OCI-LY7 (cell line): ENCODE data around the gene TRDN.

ENCODE experiments used
- CTCF ChIP-seq: fragments of 200-600 bp; sonication (generic); conservative IDR thresholded peaks from 2 replicates; pipeline ENCODE4 v1.5.1; 2014; ENCODE audit warnings: mild to moderate bottlenecking, antibody characterized with exemption, low read length, moderate library complexity, mixed read lengths
- EZH2phosphoT487 ChIP-seq: fragments of 200-600 bp; sonication (generic); IDR thresholded peaks from 2 replicates; pipeline ENCODE4 v1.6.1; 2018; ENCODE audit warnings: low read depth, borderline replicate concordance, mild to moderate bottlenecking, mixed run types, antibody characterized with exemption, low read length, moderate library complexity, mixed read lengths

DNA sequence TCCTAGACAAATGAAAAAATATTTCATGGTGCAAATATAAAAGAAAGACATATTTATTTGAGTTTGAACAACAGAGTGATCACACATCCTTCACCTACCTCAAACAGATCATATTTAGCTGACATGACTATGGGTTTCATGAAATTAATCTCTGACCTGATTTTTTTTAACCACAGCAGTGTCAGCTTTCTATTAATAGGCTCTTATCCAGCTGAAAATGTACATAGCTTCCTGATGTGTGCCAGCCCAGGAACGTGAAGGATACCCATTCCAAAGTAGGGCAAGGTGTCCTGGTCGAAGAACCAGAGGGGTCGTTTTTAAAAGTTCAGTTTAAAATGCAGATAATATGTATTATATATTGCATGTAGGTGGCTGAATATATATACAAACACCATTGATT, 19.8 kb downstream of the TRDN start:
- no peak for TF ChIP-seq CTCF
- no peak for TF ChIP-seq EZH2phosphoT487
